ENCODE results near the gene ARID4B. TPM values are rescaled to one million over a fixed set of nuclear protein-coding genes. Genes with fewer than 3 reads are reported as not detected.
A peak's percentile ranks its signal among the peaks of the same experiment; 100 is the strongest.

The ARID4B gene
- total RNA-seq, 1 donor from 2014 or later = 54.7 TPM

DNA sequence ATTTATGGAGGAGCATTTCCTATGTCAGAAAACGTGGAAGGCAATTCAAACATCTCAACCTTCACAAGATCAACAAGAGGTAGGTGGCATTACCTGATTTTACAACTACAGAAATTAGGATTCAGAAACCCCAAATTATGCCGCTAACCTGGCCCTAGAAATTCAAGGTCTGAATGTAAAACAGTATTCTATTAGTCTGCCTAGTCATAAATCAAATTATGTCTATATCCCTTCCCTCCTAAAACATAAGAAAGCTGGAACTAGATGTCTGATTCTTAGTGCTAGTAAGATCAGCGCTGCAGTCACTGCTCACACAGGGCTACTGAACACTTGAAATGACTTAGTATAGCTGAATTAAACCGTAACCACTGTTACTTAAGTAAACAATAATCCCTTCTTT is 200.8 kb downstream of the ARID4B start:
- DNase-seq = no peak

DNA sequence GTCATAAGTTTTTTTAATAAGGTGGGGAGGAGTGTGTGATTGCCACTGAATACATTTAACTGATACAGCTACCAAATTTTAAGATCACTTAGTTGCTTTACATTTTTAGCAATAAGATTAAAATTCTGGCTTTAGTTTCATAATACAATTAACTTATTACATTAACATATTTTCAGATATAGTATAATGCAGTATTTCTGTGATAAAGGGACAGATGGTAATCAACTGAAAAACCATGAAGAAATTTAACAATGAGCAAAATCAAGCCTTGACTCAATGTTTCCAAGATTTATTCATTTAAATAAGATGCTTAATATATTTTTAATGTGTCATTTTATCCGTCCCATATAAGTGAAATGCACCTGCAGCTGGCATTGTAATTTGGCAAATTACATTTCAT is 203.3 kb downstream of the ARID4B start:
- DNase-seq = no peak

DNA sequence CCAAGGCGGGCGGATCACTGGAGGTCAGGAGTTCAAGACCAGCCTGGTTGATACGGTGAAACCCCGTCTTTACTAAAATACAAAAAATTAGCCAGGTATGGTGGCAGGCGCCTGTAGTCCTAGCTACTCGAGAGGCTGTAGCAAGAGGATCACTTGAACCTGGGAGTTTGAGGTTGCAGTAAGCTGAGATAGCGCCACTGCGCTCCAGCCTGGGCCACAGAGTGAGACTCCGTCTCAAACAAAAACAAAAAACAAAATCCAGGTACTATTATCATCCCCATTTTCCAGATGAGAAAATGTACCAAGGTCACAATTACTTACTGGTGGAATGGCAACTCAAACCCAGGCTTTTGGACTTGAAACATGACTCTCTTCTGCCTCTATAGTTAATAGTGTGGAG is 203.9 kb downstream of the ARID4B start:
- DNase-seq = no peak

DNA sequence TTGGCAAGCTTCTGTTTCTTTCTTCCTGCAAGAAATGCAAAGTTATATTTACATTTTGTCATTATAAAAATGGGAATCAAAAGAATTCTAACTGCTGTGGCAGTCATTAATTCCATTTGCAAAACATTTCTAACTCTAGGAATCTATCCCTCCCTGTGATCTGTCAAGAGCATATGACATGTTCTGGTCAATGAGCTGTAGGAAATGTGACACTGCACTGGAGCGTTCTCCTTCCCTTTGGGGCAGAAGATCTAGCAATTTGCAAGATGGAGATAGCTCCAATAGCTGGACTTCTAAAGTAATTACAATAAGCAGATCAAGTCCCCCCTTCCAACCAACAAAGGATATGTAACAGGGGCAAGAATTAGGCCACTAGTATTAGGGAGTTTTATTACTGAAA is 205.6 kb downstream of the ARID4B start:
- no peak for DNase-seq

Small RNA genes within 50 kb of the gene (small RNA-seq; reads per million reads assigned to genes)
- gene AL391994.1 (ENCODE audit: low replicate concordance) = not detected
- not detected for gene MIR4753 (ENCODE audit: low replicate concordance)
- 9.7 reads per million, percentile 93 among the genes with 10 or more reads in this experiment for gene SNORA14B (ENCODE audit: low replicate concordance)

Other genes starting within 250 kb of the ARID4B start
- gene TOMM20, start 199.3 kb downstream of the ARID4B start, total RNA-seq = 95.4 TPM
- 41.7 TPM for gene RBM34, start 166.9 kb downstream of the ARID4B start, total RNA-seq
- gene GGPS1, start 391 bp upstream of the ARID4B start, total RNA-seq = 24.2 TPM
- 21.7 TPM for gene TBCE, start 39.2 kb upstream of the ARID4B start, total RNA-seq
- 96.2 TPM for gene B3GALNT2, start 176.3 kb upstream of the ARID4B start, total RNA-seq